Hepatocyte (in vitro differentiated cells): ENCODE measurements around the gene OPN1LW.
A peak's percentile ranks its signal among the peaks of the same experiment; 100 is the strongest.

ENCODE experiments used
- EZH2 ChIP-seq: fragments of 200-600 bp; sonication (generic); IDR thresholded peaks from 2 replicates; pipeline ENCODE4 v1.6.1; 2016; ENCODE audit warnings: antibody characterized with exemption, mild to moderate bottlenecking, borderline replicate concordance
- TF ChIP-seq, protein P1 (sequence below): fragments of 200-600 bp; sonication (generic); IDR thresholded peaks from 2 replicates; pipeline ENCODE4 v1.5.1; 2016; ENCODE audit warnings: antibody characterized with exemption, mild to moderate bottlenecking; ENCODE audit not compliant: poor library complexity

GRCh38 chrX:154136627-154137161 is 7.3 kb upstream of the OPN1LW start:
- TF ChIP-seq, protein P1, sequence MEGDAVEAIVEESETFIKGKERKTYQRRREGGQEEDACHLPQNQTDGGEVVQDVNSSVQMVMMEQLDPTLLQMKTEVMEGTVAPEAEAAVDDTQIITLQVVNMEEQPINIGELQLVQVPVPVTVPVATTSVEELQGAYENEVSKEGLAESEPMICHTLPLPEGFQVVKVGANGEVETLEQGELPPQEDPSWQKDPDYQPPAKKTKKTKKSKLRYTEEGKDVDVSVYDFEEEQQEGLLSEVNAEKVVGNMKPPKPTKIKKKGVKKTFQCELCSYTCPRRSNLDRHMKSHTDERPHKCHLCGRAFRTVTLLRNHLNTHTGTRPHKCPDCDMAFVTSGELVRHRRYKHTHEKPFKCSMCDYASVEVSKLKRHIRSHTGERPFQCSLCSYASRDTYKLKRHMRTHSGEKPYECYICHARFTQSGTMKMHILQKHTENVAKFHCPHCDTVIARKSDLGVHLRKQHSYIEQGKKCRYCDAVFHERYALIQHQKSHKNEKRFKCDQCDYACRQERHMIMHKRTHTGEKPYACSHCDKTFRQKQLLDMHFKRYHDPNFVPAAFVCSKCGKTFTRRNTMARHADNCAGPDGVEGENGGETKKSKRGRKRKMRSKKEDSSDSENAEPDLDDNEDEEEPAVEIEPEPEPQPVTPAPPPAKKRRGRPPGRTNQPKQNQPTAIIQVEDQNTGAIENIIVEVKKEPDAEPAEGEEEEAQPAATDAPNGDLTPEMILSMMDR, result peak; percentile 74
- no peak for TF ChIP-seq EZH2
